ENCODE measurements around the gene LHFPL6. TPM values are rescaled to one million over a fixed set of nuclear protein-coding genes. Genes with fewer than 3 reads are reported as not detected.

Gene LHFPL6
- total RNA-seq, 3 donors from 2014 or later: 54.2 to 99.6 (median 91.7) TPM

DNA sequence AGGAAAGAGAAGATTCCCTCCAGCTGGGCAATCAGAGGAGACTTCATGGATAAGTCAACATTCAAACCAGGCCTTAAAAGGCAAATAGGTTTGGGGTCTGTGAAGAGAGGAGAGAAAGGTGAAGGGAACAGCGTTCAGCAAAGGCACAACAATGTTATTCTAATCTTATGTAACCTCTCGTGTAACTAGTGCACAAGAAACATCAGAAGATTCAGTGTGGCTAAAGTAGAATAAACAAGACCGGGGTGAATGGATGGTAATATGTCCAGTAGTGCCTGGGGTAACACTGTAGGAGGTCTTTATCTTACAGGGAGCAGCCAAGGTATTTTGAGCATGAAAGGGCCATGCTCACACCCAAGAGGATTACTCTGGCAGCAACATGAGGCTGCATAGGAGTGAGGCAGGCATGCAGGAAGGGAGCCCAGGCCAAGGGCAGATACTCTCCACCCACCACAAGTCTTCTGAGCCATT lies 24.1 kb downstream of the LHFPL6 start:
- intact Hi-C loops (cut with DNase I; ENCODE audit: low total_unique reads): no loop called here
- Histone ChIP-seq H3K9me3 (no peaks in the 10 kb centered on the region), H3K36me3 (no peaks in the 10 kb centered on the region), H3K4me3 (no peak overlapping the region), H3K27ac (no peak overlapping the region), H3K4me1 (no peaks in the 10 kb centered on the region), H3K27me3 (no peaks in the 10 kb centered on the region)
- no peak for DNase-seq (ENCODE audit: low spot score in 2 of 2)
- TF ChIP-seq POLR2AphosphoS5 (IDR thresholded peaks at IDR 0.05): no peak

DNA sequence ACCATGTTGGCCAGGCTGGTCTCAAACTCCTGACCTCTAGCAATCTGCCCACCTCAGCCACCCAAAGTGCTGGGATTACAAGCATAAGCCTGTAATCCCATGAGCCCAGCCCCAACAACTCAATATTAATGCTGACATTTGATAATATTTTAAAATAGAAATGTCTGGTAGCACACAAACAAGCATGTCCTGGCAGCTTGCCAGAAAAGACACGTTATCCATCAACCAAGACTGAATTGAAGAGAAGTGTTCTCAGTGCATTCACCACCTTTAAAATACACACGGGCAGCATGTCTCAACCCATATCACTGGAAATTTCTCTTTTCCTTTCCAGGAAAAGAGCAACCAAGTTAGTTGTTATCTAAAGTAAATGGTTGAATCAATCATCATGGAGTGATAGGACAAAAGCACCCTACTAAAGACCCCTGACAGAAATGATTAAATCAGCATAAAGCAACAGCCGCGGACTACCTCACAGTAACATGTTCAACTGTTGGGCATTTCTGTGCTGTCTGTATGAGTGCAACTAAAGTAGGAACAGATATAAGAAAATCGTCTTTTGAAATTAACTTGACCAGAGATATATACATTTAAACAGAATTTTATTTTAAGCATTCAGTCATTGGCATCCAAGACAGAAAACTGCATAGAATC lies 25.0 kb downstream of the LHFPL6 start:
- no peak for DNase-seq (ENCODE audit: low spot score in 2 of 2)
- no peaks in the 10 kb centered on the region for H3K9me3 ChIP-seq
- H3K27ac ChIP-seq: no peak overlapping the region
- intact Hi-C loops (cut with DNase I; ENCODE audit: low total_unique reads): no loop called here
- H3K4me3 ChIP-seq: no peak overlapping the region
- no peaks in the 10 kb centered on the region for H3K27me3 ChIP-seq
- TF ChIP-seq POLR2A (IDR thresholded peaks at IDR 0.05): no peak
- TF ChIP-seq, protein P1, sequence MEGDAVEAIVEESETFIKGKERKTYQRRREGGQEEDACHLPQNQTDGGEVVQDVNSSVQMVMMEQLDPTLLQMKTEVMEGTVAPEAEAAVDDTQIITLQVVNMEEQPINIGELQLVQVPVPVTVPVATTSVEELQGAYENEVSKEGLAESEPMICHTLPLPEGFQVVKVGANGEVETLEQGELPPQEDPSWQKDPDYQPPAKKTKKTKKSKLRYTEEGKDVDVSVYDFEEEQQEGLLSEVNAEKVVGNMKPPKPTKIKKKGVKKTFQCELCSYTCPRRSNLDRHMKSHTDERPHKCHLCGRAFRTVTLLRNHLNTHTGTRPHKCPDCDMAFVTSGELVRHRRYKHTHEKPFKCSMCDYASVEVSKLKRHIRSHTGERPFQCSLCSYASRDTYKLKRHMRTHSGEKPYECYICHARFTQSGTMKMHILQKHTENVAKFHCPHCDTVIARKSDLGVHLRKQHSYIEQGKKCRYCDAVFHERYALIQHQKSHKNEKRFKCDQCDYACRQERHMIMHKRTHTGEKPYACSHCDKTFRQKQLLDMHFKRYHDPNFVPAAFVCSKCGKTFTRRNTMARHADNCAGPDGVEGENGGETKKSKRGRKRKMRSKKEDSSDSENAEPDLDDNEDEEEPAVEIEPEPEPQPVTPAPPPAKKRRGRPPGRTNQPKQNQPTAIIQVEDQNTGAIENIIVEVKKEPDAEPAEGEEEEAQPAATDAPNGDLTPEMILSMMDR (IDR thresholded peaks at IDR 0.05): no peak
- TF ChIP-seq POLR2AphosphoS5 (IDR thresholded peaks at IDR 0.05): no peak
- no peaks in the 10 kb centered on the region for H3K4me1 ChIP-seq
- no peaks in the 10 kb centered on the region for H3K36me3 ChIP-seq

DNA sequence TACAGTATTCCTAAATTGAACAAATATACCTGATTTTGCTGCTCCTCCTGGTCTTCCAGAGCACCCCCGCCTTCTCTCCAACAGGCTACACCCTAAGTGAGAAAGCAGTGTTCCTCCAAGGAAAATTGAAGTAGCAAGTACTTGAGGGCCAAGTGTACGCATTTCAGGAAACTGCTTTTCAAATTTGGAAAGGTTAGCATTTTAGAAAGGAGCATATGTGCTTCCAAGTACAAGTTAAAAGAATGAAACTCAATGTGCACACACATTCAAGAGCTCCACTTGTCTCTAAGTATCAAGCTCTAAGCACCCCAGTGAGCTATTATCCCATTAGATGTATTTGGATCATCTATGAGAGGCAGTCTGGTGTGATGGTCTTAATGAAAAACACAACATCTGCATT lies 25.8 kb downstream of the LHFPL6 start:
- Histone ChIP-seq H3K27me3 (no peaks in the 10 kb centered on the region), H3K27ac (no peak overlapping the region), H3K4me1 (no peaks in the 10 kb centered on the region), H3K4me3 (no peak overlapping the region), H3K36me3 (no peaks in the 10 kb centered on the region), H3K9me3 (no peaks in the 10 kb centered on the region)
- no peak for DNase-seq (ENCODE audit: low spot score in 2 of 2)
- intact Hi-C loops (cut with DNase I; ENCODE audit: low total_unique reads): no loop called here
- TF ChIP-seq, protein P1 (IDR thresholded peaks at IDR 0.05): no peak
- TF ChIP-seq POLR2A (IDR thresholded peaks at IDR 0.05) (no peak), POLR2AphosphoS5 (IDR thresholded peaks at IDR 0.05) (no peak)

DNA sequence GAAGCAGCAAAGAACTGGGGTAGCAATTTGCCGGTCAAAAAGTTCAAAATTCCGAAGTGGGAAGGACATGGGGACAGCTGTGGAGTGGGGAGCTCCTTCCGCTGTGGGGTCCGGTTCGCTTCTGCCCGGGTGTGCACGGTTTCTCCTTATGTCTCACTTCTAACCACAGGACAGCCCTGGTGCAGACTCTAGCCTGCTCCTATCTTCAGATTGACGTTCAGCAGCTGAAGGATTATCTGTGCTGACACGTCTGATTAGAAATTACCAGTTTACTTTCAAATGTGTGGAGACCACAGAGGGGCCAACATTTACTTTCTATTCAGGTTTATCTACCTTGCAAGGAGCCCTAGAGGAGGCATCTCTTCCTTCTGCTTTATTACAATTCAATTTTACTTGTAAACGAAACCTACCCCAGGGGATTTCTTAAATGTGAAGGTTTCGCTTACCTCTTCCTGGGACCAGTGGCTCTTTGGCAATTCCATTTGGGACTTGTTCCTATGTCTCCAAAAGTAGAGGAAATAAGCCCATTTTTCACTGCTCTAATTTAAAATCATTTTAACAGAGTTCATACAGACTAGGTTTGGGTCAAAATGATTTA lies 27.3 kb downstream of the LHFPL6 start:
- TF ChIP-seq POLR2A (IDR thresholded peaks at IDR 0.05) (no peak), POLR2AphosphoS5 (IDR thresholded peaks at IDR 0.05) (no peak)
- TF ChIP-seq, protein P1 (IDR thresholded peaks at IDR 0.05): no peak
- no peak overlapping the region for H3K27ac ChIP-seq
- no peaks in the 10 kb centered on the region for H3K4me1 ChIP-seq
- no peaks in the 10 kb centered on the region for H3K27me3 ChIP-seq
- no peak overlapping the region for H3K4me3 ChIP-seq
- intact Hi-C loops (cut with DNase I; ENCODE audit: low total_unique reads): loop anchor here (2.0 kb wide), 1 partner anchor 37 kb away; no protein-coding TSS in a partner anchor
- no peaks in the 10 kb centered on the region for H3K9me3 ChIP-seq
- H3K36me3 ChIP-seq: no peaks in the 10 kb centered on the region
- DNase-seq (ENCODE audit: low spot score in 2 of 2): no peak

DNA sequence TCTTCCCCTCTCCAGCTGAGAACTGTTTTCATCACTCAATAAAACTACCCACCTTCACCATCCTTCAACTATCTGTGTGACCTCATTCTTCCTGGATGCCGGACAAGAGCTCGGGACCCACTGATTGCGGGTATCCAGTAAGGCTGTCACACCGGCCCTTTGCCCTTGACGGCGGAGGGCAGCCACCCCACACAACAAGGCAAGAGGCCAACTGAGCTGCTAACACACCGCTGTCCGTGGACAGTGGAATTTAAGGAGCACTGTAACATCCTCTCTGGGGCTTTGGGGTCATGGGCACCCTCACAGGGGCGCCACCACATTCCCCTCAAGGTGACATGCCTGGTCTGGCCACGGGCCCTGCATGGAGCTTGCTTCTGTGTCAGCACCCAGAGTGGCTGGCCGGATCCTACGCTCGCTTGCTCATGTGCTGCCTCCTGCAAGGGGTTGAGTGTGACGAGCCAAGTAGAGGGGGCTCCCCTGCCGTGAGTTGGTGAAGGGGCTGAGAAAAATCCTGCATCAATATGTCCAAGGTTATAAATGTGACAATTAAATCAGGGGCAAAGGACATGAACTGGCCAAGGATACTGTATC lies 31.4 kb downstream of the LHFPL6 start:
- no peaks in the 10 kb centered on the region for H3K4me1 ChIP-seq
- TF ChIP-seq, protein P1 (IDR thresholded peaks at IDR 0.05): no peak
- TF ChIP-seq POLR2A (IDR thresholded peaks at IDR 0.05): no peak
- no peak for TF ChIP-seq POLR2AphosphoS5 (IDR thresholded peaks at IDR 0.05)
- no peaks in the 10 kb centered on the region for H3K9me3 ChIP-seq
- no peaks in the 10 kb centered on the region for H3K36me3 ChIP-seq
- H3K27me3 ChIP-seq: no peaks in the 10 kb centered on the region
- intact Hi-C loops (cut with DNase I; ENCODE audit: low total_unique reads): loop anchor here (2.0 kb wide), 1 partner anchor 35 kb away; no protein-coding TSS in a partner anchor
- H3K27ac ChIP-seq: no peak overlapping the region
- no peak for DNase-seq (ENCODE audit: low spot score in 2 of 2)
- no peak overlapping the region for H3K4me3 ChIP-seq
